Esophagus muscularis mucosa (tissue), 3 donors: ENCODE measurements around the gene PLCB3.

Experiments
- POLR2A ChIP-seq: fragments of 450-650 bp; IDR thresholded peaks from one replicate; pipeline ENCODE4 v1.6.1; 2017; ENCODE audit warnings: antibody characterized with exemption, moderate library complexity, mild to moderate bottlenecking, low read depth
- TF ChIP-seq, protein P1 (sequence below), 3 experiments: fragments of 200-600 bp in 2 of 3; fragments of 450-650 bp in 1 of 3; sonication (generic) in 2 of 3; IDR thresholded peaks; one replicate each; pipeline ENCODE4 v1.5.1; 2017 to 2019; ENCODE audit warnings: antibody characterized with exemption in 3 of 3, mild to moderate bottlenecking in 2 of 3, moderate library complexity in 1 of 3

GRCh38 chr11:64202992-64203391 lies 48.3 kb upstream of the PLCB3 start:
- TF ChIP-seq, protein P1, sequence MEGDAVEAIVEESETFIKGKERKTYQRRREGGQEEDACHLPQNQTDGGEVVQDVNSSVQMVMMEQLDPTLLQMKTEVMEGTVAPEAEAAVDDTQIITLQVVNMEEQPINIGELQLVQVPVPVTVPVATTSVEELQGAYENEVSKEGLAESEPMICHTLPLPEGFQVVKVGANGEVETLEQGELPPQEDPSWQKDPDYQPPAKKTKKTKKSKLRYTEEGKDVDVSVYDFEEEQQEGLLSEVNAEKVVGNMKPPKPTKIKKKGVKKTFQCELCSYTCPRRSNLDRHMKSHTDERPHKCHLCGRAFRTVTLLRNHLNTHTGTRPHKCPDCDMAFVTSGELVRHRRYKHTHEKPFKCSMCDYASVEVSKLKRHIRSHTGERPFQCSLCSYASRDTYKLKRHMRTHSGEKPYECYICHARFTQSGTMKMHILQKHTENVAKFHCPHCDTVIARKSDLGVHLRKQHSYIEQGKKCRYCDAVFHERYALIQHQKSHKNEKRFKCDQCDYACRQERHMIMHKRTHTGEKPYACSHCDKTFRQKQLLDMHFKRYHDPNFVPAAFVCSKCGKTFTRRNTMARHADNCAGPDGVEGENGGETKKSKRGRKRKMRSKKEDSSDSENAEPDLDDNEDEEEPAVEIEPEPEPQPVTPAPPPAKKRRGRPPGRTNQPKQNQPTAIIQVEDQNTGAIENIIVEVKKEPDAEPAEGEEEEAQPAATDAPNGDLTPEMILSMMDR (IDR thresholded peaks at IDR 0.05), result no peak
- no peak for TF ChIP-seq POLR2A
